GM19467 (cell line): ENCODE results near the gene DEPDC1B.
"Not testable (repeated sequence)": the region's sequence is repeated elsewhere in the genome, so short reads cannot be mapped to it uniquely, and the experiment has no call there.

Source experiments
- ATAC-seq: cut with Tn5 transposase; IDR thresholded peaks from one replicate; pipeline ENCODE4 v1.9.1; 2021; ENCODE audit warnings: mild to moderate bottlenecking, moderate library complexity; ENCODE audit not compliant: unreplicated experiment

Gene DEPDC1B

DNA sequence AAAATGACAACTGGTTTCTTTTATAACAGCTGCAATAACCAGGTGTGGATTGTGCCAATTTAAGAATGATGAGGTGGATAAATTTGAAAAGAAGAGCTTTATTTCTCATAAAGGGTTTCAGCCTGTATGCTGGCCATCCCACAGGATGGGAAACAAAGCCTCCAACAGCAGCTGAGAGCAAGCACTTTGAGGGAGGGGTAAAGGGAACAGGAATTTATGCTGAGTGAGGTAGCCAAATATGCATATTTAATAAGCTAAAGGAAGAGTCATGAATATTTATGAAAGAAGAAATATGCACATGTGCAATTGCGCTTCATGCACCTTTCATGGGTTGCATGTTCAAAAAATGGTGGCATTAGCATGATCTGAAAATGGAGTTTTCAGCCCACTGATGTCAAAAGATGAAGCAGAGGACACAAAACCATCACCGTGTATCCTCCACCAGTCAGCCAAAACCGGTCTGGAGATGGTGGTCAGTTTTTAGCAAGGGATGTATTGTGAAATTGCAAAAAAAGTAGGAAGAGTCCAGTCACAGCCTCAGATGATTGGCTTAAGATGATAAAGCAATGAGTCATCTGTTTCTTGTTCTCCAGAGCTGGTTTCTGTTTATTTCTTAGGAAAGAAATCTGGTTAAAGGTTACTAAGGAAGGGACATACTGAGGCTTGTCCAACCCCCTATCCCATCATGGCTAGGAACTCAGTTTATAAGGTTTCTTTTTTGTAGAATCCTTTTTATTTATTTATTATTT lies 47.9 kb downstream of the DEPDC1B start:
- ATAC-seq, result no peak

GRCh38 chr5:60649288-60649917 lies 50.6 kb downstream of the DEPDC1B start:
- no peak for ATAC-seq

- no peak for ATAC-seq
Observed at GRCh38 chr5:60648175-60648574, 51.8 kb downstream of the DEPDC1B start.

DNA sequence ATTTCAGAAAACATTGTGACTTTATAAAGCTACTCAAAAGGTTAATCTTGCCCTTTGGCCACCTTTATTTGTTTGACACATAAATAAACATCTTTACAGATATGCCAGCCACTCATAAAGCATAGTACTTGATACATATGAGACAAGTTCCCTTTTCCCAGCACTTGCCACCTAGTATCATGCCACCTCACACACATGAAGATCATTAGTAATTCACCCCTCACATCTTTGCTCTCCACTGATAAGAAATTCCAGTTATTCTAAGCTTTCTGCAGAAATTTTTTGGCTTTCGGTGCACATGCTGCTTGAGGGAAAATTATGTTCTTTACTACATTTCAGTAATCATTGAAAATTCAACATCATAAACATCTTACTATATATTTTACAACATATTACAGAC lies 59.1 kb downstream of the DEPDC1B start:
- no peak for ATAC-seq

GRCh38 chr5:60639544-60639943 lies 60.4 kb downstream of the DEPDC1B start:
- no peak for ATAC-seq

DNA sequence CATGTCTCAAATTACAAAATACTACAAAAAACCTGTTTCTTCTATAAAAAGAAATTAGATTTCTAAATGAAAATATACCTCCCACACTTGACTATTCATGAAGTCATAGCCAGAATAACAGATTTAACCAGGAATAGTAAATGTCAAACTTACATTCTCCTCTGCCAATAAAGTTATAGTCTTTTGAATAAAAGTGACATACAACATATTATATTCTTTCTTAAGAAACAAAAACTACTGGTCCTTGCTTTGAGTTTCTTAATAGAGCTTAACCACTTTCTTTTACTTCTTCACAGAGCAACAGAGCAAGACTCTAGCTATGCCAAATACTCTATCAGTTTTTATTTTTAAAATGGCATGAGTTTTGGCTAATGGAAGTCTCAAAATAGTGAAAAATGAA lies 61.7 kb downstream of the DEPDC1B start:
- no peak for ATAC-seq

GRCh38 chr5:60636644-60637043 lies 63.3 kb downstream of the DEPDC1B start:
- ATAC-seq, result no peak

DNA sequence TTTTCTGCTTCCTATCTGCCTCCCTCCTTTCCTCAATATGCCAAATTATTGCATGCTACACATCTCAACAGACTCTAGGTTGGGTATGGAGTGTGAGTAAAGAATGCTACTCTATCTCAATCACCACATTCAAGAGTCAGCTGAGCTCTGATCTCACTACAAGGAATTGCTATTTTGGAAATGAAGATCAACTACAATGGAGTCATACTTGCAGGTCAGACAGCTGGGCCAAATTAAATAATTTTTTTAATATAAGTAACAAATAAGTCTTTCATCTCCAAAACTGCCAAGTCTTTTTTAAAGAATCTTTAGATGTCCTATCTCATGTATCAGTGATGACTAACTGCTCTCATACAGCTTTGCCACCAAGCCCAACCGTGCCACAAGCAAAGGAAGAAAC lies 64.0 kb downstream of the DEPDC1B start:
- ATAC-seq, result no peak

DNA sequence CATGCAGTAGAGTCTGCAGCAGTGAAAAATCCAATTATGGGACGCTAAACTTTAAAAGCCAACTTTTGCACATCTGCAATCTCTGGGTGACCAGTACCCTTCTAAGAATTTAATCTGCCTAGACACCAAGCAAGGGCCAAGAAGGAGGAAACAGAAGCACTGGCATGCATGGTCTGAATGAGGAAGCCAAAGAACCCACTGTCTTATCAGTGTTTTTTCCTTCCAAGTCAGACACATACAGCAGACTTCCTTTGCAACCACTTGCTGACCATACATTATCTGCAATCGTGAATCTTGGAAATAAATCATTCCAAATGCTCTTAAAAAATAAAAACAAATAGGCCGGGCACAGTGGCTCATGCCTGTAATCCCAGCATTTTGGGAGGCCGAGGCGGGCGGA lies 65.9 kb downstream of the DEPDC1B start:
- ATAC-seq, result no peak

DNA sequence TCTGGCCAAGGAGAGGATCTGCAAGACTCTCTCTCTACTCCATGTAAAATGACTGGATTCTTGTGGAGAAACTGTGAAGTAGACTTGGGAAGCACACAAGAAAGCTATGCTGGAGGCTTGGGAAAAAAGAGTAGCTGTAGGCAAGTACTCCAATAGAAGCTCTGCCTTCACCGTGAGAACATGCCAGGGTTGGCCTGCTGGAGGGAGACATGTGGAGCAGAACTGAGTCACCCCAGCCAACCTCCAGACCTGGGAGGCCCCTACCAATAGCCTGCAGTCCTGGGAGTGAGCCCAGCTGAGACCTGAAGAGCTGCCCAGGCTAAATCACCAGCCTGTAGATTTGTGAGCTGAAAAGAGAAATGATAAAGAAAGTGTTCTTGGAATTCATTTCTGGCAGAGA lies 66.6 kb downstream of the DEPDC1B start:
- no peak for ATAC-seq

GRCh38 chr5:60632153-60632552 lies 67.8 kb downstream of the DEPDC1B start:
- ATAC-seq, result no peak

DNA sequence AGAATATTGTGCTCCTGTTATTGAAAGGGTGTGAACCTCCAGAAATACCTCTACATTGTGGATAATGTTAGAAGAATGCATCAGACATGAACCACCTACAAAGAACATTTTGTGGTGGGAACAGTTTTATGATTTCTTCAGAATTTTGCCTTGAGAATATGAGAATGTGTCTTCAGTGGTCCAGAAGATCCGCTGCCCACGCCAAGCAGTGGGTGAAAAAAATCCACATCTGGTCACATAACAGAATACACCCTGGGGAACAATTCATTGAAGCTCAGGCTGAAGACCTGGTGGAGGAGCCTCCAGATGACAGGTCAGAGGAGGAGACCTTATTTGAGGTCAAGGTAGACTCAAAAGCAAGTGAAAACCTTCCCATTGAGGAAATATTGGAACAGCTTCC lies 69.1 kb downstream of the DEPDC1B start:
- no peak for ATAC-seq

- ATAC-seq, result no peak
Observed at GRCh38 chr5:60630179-60630578, 69.8 kb downstream of the DEPDC1B start.

GRCh38 chr5:60624875-60625274 lies 75.1 kb downstream of the DEPDC1B start:
- ATAC-seq, result not testable (repeated sequence)

GRCh38 chr5:60620752-60621151 lies 79.2 kb downstream of the DEPDC1B start:
- ATAC-seq, result not testable (repeated sequence)

GRCh38 chr5:60613826-60614225 lies 86.1 kb downstream of the DEPDC1B start:
- no peak for ATAC-seq

DNA sequence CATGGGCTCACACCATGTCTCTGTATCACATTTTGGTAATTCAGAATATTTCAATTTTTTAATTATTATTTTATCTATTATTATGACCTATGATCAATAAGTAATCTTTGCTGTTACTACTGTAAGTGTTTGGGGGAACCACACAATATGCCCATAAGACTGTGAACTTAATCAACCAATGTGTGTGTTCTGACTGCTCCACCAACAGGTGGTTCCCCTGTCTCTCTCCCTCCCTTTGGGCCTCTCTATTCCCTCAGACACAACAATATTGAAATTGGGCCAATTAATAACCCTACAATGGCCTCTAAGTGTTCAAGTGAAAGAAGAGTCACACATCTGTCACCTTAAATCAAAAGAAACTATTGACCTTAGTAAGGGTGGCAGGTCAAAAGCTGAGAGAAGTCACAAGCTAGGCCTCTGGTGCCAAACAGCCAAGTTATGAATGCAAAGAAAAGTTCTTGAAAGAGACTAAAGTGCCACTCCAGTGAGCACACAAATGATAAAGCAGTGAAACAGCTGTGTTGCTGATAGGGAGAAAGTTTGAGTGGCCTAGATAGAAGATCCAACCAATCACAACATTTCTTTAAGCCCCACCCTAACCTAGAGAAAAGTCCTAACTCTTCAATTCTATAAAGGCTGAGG lies 88.7 kb downstream of the DEPDC1B start:
- ATAC-seq, result no peak

GRCh38 chr5:60604771-60605170 lies 95.2 kb downstream of the DEPDC1B start:
- ATAC-seq, result no peak

DNA sequence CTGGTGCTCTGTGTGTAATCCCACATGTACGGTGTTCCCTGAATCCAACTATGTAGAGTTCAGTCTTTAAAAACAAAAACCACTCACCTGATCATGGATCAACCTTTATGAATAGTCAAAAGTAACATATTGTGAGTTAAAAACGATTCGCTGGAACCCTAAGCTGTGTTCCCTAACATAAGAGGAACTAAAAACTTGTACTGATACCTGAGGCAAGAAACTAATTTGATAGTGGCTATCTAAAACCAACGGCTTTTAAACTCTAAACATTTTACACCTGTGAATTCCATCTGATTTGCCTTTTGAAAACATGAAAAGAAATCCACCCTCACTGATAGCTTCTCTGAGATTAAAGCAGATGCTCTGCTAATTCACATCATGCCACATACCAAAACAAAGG lies 101.5 kb downstream of the DEPDC1B start:
- peak; percentile 58 for ATAC-seq

- ATAC-seq, result peak; percentile 71
Observed at GRCh38 chr5:60597572-60598320, 102.2 kb downstream of the DEPDC1B start.

DNA sequence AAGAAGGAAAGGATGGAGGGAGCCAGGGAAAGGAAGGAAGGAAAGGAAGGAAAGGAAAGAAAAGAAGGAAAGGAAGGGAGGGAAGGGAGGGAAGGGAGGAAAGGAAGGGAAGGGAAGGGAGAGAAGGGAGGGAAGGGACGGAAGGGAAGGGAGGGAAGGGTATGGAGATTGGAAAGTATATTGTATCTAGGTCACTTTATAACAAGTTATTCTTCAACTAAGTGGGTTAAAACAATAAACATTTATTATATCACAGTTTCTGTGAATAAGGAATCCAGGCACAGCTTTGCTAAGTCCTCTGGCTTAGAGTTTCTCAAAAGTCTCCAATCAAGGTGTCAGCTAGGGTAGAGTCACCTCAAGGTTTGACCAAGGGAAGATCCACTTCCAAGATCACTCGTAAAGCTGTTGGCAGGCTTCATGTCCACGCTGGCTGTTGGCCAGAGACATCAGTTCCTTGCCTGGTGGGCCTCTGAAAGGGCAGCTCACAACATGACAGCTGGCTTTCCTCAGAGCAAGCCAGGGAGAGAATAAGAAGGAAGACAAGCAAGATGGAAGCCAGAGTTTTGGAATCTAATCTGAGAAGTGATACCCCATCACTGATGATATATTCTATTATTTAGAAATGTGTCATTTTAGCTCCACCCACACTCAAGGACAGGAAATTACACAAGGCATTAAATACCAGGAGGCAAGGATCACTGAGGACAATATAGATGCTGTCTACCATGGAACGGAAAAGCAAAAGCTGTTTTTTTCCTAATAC lies 105.1 kb downstream of the DEPDC1B start:
- ATAC-seq, result no peak
